Activated T-cell treated with anti-CD3 and anti-CD28 coated beads for 24 hours (primary cell): ENCODE results near the gene ZNF581.

Experiments
- DNase-seq: peaks from one replicate; pipeline ENCODE4 v3.0.0-alpha.2; 2020; ENCODE audit warnings: low read depth

ZNF581 gene

GRCh38 chr19:55611300-55611982 lies 32.0 kb upstream of the ZNF581 start:
- DNase-seq = no peak

GRCh38 chr19:55611983-55612645 lies 31.3 kb upstream of the ZNF581 start:
- DNase-seq = no peak

GRCh38 chr19:55613396-55613795 lies 30.1 kb upstream of the ZNF581 start:
- DNase-seq = no peak

GRCh38 chr19:55613930-55614710 lies 29.3 kb upstream of the ZNF581 start:
- DNase-seq = no peak

GRCh38 chr19:55614711-55615542 lies 28.5 kb upstream of the ZNF581 start:
- DNase-seq = no peak

GRCh38 chr19:55615543-55616394 lies 27.7 kb upstream of the ZNF581 start:
- DNase-seq = no peak

GRCh38 chr19:55616395-55616875 lies 27.0 kb upstream of the ZNF581 start:
- DNase-seq = no peak

- DNase-seq = no peak
These were observed 26.0 kb upstream of the ZNF581 start for GRCh38 chr19:55617426-55617825.

- no peak for DNase-seq
These were observed 25.0 kb upstream of the ZNF581 start for GRCh38 chr19:55618426-55618825.

GRCh38 chr19:55619286-55619685 lies 24.2 kb upstream of the ZNF581 start:
- DNase-seq = no peak

GRCh38 chr19:55620410-55621204 lies 22.8 kb upstream of the ZNF581 start:
- no peak for DNase-seq

- DNase-seq = no peak
These were observed 22.2 kb upstream of the ZNF581 start for GRCh38 chr19:55621205-55621672.

GRCh38 chr19:55621673-55622231 lies 21.7 kb upstream of the ZNF581 start:
- DNase-seq = no peak

- DNase-seq = no peak
These were observed 21.0 kb upstream of the ZNF581 start for GRCh38 chr19:55622242-55622969.

- DNase-seq = no peak
These were observed 20.3 kb upstream of the ZNF581 start for GRCh38 chr19:55623130-55623529.

GRCh38 chr19:55623561-55623960 lies 19.9 kb upstream of the ZNF581 start:
- no peak for DNase-seq

- DNase-seq = peak; percentile 90
These were observed 19.1 kb upstream of the ZNF581 start, which contains the start of gene ZNF784 for GRCh38 chr19:55624109-55625003. TSS of gene ZNF784 (minus strand) at chr19:55624566. CDS start at chr19:55624561, 5 bp downstream.

- DNase-seq = no peak
These were observed 18.5 kb upstream of the ZNF581 start for GRCh38 chr19:55625004-55625326.
